ENCODE results near the gene KCNQ4. TPM values are rescaled to one million over a fixed set of nuclear protein-coding genes. Genes with fewer than 3 reads are reported as not detected.

The KCNQ4 gene
- total RNA-seq, 1 experiment from 2014 or later = 1.6 TPM

DNA sequence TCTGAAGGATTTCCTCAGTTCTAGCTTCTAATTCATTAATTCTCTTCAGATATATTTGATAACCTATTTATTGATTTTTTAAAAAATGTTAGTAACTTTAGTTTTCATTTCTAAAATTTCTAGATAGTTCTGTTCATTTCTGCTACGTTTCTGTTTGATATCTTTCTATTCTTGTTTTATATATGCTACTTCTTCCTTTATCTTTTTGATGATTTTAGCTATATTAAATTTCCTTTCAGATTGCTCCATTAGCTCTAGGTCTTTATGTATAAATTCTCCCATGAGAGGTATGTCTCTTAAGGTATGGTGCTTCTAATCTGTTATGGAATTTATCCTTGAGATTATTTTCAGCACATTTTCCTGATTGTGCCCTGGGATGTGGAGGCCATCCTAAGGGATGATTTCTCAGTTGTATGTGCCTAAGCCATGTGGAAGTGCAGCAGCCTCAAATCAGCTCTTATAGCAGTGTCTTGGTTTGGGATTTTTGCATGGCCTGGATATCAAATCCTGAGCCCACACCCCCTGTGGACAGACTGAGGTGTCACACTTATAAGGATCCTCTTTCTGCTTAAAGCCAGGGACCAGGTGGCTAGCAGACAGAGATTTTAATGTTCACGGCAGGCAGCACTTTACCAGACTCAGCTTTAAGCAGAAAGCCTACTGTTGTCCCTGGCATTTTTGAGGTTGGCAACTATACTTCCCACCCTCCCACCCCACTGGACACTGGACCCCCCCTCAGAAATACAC is 6.2 kb upstream of the KCNQ4 start:
- Histone ChIP-seq H3K4me1 (no peaks in the 10 kb centered on the region), H3K27me3 (replicated peaks; ENCODE audit: control insufficient read depth, insufficient read depth, low read length) (no peaks in the 10 kb centered on the region), H3K9me3 (no peaks in the 10 kb centered on the region), H3K36me3 (ENCODE audit: control insufficient read depth, insufficient read depth, low read length) (no peaks in the 10 kb centered on the region), H3K4me3 (ENCODE audit: low read depth, low read length) (no peak overlapping the region)
- POLR2A ChIA-PET = no interaction called here
- CTCF ChIA-PET = no interaction called here
- no TSS peak for BruUV-seq (replicated peaks)
- TF ChIP-seq, protein P1, sequence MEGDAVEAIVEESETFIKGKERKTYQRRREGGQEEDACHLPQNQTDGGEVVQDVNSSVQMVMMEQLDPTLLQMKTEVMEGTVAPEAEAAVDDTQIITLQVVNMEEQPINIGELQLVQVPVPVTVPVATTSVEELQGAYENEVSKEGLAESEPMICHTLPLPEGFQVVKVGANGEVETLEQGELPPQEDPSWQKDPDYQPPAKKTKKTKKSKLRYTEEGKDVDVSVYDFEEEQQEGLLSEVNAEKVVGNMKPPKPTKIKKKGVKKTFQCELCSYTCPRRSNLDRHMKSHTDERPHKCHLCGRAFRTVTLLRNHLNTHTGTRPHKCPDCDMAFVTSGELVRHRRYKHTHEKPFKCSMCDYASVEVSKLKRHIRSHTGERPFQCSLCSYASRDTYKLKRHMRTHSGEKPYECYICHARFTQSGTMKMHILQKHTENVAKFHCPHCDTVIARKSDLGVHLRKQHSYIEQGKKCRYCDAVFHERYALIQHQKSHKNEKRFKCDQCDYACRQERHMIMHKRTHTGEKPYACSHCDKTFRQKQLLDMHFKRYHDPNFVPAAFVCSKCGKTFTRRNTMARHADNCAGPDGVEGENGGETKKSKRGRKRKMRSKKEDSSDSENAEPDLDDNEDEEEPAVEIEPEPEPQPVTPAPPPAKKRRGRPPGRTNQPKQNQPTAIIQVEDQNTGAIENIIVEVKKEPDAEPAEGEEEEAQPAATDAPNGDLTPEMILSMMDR (IDR thresholded peaks at IDR 0.05; ENCODE audit: insufficient read depth in 1 of 2, low read depth in 1 of 2, low read length in 1 of 2, severe bottlenecking in 1 of 2, unreplicated experiment in 1 of 2) = no peak
- Mint-ChIP-seq H3K4me3 (ENCODE audit: unreplicated experiment) (no peak overlapping the region), H3K36me3 (ENCODE audit: insufficient read depth, unreplicated experiment) (peaks cover 7% of the 10 kb centered on the region), H3K27me3 (ENCODE audit: insufficient read depth, unreplicated experiment) (no peaks in the 10 kb centered on the region), H3K4me1 (ENCODE audit: low read depth, unreplicated experiment) (no peaks in the 10 kb centered on the region), H3K9me3 (ENCODE audit: unreplicated experiment) (no peaks in the 10 kb centered on the region), H3K27ac (ENCODE audit: unreplicated experiment) (no peak overlapping the region)
- no peak for DNase-seq
- intact Hi-C loops (cut with micrococcal nuclease; ENCODE audit: unreplicated experiment) = no loop called here

DNA sequence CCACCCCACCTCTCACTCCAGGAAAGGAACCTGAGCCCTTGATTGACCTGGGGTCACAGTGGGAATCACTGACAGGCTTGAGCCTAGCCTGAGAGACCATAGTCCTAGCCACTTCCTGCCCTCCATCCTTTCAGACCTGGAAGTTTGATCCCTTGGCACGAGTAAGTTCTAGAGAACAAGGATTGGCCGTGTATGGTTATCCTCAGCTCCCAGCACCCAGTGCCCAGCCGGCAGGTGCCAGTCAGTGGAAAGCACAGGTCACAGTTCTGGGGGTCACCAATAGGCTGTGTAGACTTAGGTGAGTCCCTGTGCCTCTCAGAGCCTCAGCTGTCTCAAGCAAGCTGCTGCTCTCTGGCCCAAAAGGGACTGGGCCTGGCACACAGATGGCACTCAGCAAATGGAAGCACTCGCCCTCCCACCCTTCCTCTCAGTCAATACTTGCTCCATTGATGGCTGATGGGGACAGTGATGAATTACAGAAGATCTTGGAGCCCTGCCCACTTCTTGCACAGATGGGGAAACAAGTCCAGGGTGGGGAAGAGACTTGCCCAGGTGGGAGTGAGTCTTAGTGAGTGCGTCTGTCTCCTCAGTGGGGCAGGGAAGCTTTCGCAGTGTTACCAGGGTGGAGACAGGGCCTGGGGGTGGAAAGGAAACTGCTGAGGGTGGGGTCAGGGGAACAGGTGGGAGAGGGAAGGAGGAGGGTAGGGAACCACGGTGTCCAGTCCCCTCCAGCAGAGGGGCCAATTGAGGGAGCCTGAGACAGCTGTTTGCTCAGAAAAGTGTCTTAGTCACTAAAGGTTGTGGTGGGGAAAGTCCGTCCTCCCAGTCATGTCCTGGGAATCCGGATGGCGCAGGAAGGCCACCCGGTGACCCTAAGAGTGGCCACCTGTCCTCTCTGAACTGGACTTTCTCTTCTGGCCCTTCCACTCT is 2.6 kb upstream of the KCNQ4 start:
- H3K36me3 ChIP-seq (ENCODE audit: control insufficient read depth, insufficient read depth, low read length) = no peaks in the 10 kb centered on the region
- no peaks in the 10 kb centered on the region for H3K36me3 Mint-ChIP-seq (ENCODE audit: insufficient read depth, unreplicated experiment)
- no peaks in the 10 kb centered on the region for H3K27me3 ChIP-seq (replicated peaks; ENCODE audit: control insufficient read depth, insufficient read depth, low read length)
- H3K4me1 Mint-ChIP-seq (ENCODE audit: low read depth, unreplicated experiment) = peaks cover 5% of the 10 kb centered on the region
- no peak overlapping the region for H3K4me3 ChIP-seq (ENCODE audit: low read depth, low read length)
- CTCF ChIA-PET = no interaction called here
- no peaks in the 10 kb centered on the region for H3K27me3 Mint-ChIP-seq (ENCODE audit: insufficient read depth, unreplicated experiment)
- TF ChIP-seq, protein P1 (IDR thresholded peaks at IDR 0.05; ENCODE audit: insufficient read depth in 1 of 2, low read depth in 1 of 2, low read length in 1 of 2, severe bottlenecking in 1 of 2, unreplicated experiment in 1 of 2) = no peak
- 0 out of 2 replicates have a peak, but pooled peaks cover 4% of the 10 kb centered on the region for H3K4me1 ChIP-seq
- no peaks in the 10 kb centered on the region for H3K9me3 Mint-ChIP-seq (ENCODE audit: unreplicated experiment)
- POLR2A ChIA-PET = no interaction called here
- H3K9me3 ChIP-seq = no peaks in the 10 kb centered on the region
- no peak overlapping the region for H3K4me3 Mint-ChIP-seq (ENCODE audit: unreplicated experiment)
- no peak for DNase-seq
- no TSS peak for BruUV-seq (replicated peaks)
- H3K27ac Mint-ChIP-seq (ENCODE audit: unreplicated experiment) = no peak overlapping the region
- intact Hi-C loops (cut with micrococcal nuclease; ENCODE audit: unreplicated experiment) = no loop called here

DNA sequence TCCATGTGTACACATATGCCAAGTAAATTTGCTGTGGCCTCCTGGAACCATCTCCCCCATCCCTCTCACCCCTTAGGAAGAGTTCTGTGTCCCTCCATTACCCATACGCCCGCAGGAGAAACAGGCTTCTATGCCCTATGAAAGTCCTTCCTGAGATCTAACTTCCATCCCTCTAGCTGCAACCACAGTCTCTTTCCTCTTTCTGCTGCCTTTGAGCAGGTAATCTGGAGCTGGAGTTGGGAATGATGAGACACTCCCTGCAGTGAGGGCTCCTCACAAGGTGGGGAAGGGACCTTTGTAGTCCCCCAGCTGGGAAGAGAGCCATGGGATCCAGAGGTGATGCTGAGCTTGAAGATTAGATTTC is 2.0 kb upstream of the KCNQ4 start:
- H3K27ac Mint-ChIP-seq (ENCODE audit: unreplicated experiment) = no peak overlapping the region
- H3K4me3 Mint-ChIP-seq (ENCODE audit: unreplicated experiment) = no peak overlapping the region

More for the DNA sequence above, 2.0 kb upstream of the KCNQ4 start:
- no peak for DNase-seq
- Histone ChIP-seq H3K27me3 (replicated peaks; ENCODE audit: control insufficient read depth, insufficient read depth, low read length) (no peaks in the 10 kb centered on the region), H3K9me3 (no peaks in the 10 kb centered on the region), H3K4me1 (0 out of 2 replicates have a peak, but pooled peaks cover 4% of the 10 kb centered on the region), H3K36me3 (ENCODE audit: control insufficient read depth, insufficient read depth, low read length) (no peaks in the 10 kb centered on the region), H3K4me3 (ENCODE audit: low read depth, low read length) (no peak overlapping the region)
- Mint-ChIP-seq H3K9me3 (ENCODE audit: unreplicated experiment) (no peaks in the 10 kb centered on the region), H3K4me1 (ENCODE audit: low read depth, unreplicated experiment) (peaks cover 5% of the 10 kb centered on the region), H3K27me3 (ENCODE audit: insufficient read depth, unreplicated experiment) (no peaks in the 10 kb centered on the region), H3K36me3 (ENCODE audit: insufficient read depth, unreplicated experiment) (no peaks in the 10 kb centered on the region)
- CTCF ChIA-PET = interaction anchor here (0.6 kb wide), 1 partner anchor 167 kb away, joined by 4 read pairs; no protein-coding TSS in a partner anchor
- TF ChIP-seq, protein P1 (IDR thresholded peaks at IDR 0.05; ENCODE audit: insufficient read depth in 1 of 2, low read depth in 1 of 2, low read length in 1 of 2, severe bottlenecking in 1 of 2, unreplicated experiment in 1 of 2) = no peak
- BruUV-seq (replicated peaks) = no TSS peak
- intact Hi-C loops (cut with micrococcal nuclease; ENCODE audit: unreplicated experiment) = no loop called here
- POLR2A ChIA-PET = no interaction called here

All from Caco-2 (cell line).